Stimulated activated CD8-positive, alpha-beta memory T cell treated with anti-CD3 and anti-CD28 coated beads, Interleukin-7, amount 100 ng/mL, for 4 hours (primary cell): ENCODE results near the gene SBNO2.

Experiments
- DNase-seq, 2 donors: peaks; one replicate each; pipeline ENCODE4 v3.0.0-alpha.2; 2020; ENCODE audit warnings: low read depth in 2 of 2

SBNO2 gene

GRCh38 chr19:1155352-1156304 is 18.4 kb downstream of the SBNO2 start:
- no peak for DNase-seq

- no peak for DNase-seq
These were observed 19.2 kb downstream of the SBNO2 start for GRCh38 chr19:1154731-1155351.

DNA sequence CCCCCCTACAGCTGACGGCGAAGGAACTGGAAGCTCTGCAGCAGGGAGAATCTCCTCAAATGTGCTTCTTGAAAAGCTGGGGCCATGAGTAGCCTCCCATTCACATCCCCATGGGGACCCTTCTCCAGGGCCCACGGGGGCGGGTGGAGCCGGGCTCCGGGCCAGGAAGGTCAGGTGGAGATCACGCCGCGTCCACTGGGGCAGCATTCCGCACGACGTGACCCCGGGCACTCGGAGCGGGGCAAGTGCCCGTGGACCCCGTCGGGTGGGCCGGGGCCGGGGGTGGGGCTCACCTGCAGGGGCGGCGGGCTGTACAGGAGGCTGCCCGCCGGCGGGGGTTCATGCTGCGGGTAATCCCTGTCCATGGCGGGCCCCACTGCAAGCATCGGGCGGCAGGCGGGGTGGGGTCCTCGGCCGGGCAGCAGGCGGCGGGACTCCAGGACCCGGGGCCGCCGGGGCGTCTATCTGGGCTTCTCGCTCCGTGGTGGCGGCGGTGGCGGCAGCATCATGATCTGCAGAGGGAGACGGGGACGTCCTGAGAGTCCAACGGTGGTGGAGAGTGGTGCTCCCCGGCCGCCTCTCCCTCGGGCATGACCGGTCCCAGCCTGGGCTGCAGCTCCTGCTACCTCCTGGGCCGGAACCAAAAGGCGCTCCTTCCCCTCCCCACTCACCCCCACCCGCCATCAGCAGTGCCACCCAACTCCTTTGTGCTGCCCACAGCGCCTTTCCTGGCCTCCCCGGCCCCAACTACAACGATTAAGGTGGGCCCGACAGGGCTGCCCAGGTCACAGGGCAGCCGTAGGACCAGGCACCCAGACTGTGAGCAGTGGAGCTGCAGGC is 20.0 kb downstream of the SBNO2 start:
- no peak for DNase-seq

GRCh38 chr19:1151917-1152587 is 22.0 kb downstream of the SBNO2 start:
- no peak for DNase-seq

- no peak for DNase-seq
These were observed 22.9 kb downstream of the SBNO2 start for GRCh38 chr19:1151037-1151724.

DNA sequence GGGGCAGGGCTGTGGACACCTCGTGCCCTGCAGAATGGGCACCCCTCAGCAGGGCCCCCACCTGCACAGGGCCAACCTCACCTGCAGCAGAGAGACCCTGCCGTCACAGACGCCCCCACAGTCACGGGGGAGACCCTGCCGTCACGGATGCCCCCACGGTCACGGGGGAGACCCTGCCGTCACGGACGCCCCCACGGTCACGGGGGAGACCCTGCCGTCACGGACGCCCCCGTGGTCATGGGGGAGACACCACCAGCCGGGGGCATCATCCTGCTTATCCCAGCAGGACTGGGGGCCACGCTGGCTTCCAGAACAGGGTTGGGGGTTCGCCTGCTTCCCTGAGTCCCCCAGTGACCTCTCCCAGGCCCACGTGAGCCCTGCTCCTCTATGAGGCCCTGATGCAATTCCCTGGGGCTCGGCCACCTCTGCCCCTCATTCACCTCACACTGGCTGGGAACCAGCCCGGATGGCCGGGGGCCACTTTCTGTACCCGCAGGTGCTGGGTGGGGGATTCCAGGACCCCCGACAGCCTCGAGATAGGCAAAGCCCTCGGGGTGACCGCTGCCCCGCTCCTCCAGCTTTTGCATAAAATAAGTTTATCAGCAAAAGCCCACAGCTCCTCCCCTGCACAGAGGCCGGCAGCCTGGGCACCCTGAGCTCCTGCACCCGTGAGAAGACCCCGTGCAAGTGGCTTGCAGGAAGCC is 23.6 kb downstream of the SBNO2 start:
- DNase-seq: no peak

DNA sequence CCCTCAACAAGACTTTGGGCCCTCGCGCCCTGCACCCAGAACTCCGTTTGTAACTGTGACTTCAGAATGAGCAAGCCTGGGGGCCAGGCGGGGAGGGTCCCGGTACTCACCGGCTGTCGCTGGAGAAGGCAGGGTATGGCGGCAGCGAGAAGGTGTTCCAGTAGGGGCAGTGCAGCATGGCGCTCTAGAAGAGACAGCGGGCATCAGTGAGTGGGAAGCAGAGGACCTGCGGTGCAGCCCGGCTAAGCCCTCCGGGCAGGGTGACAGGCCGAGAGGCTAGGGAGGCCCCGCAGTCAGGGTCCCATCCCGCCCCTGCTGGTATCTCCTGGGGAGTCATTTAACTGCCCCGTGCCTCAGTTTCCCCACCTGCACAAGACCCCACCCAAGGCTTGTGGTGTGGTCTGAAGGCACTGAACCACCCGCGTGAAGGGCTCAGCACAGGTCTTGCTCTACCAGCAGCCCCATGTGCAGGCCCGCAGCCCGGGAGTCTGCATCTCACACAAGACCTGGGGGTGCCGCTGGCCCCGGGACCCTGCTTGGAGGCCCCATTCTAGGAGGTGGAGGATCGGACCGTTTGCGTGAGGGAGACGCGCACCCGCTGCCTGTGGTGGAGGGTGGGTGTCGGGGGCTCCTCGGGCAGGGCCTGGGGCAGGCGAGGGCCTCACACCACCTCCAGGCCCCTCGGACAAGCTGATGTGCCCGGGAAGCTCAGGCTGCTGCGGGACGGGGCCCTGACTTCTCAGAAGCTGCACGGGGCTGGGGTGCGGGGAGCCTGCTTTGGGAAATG is 24.6 kb downstream of the SBNO2 start:
- no peak for DNase-seq

- DNase-seq: no peak
These were observed 26.0 kb downstream of the SBNO2 start for GRCh38 chr19:1147934-1148549.

GRCh38 chr19:1146858-1147780 is 26.9 kb downstream of the SBNO2 start:
- DNase-seq: no peak

GRCh38 chr19:1146412-1146699 is 27.7 kb downstream of the SBNO2 start:
- DNase-seq: no peak

GRCh38 chr19:1145635-1146411 is 28.2 kb downstream of the SBNO2 start:
- DNase-seq: no peak

- no peak for DNase-seq
These were observed 29.3 kb downstream of the SBNO2 start for GRCh38 chr19:1144741-1145140.

GRCh38 chr19:1143828-1144399 is 30.2 kb downstream of the SBNO2 start:
- DNase-seq: no peak

GRCh38 chr19:1141944-1142343 is 32.1 kb downstream of the SBNO2 start:
- no peak for DNase-seq

DNA sequence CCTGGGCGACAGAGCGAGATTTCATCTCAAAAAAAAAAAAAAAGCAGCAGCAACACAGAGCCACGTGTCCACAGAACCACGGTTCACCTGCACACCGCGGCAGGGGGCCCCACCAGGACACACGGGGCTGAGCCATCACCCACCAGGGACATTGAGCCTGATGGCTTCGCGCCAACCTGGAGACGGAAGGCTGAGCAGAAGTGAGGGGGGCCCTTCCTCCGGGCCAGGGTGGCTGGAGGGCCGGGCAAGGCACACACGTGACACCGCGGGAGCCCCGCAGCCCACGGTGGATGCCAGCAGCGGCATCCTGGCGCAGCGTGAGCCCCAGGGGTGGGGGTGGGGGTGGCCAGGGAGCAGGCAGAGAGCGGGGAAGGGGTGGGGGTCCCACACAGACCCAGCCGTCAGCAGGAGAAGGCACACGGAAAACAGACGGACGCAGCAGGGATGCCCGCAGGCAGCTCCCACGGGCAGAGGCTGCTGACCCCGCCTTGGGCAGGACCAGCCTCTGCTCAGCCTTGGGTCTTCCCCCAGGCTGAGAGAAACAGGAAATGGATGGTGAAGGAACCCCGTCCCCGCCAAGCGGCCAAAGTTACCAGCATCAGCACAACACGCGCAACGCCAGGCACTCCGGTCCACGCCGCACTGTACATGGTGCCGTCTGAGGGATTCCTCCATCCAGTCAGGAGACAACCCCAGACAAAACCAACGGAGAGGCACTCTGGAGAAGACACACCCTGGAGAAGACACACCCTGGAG is 33.6 kb downstream of the SBNO2 start:
- DNase-seq: no peak

GRCh38 chr19:1139126-1139525 is 34.9 kb downstream of the SBNO2 start:
- DNase-seq: no peak
